GM23248 (cell line): Measurements from ENCODE around the gene LTB.

Source experiments
- EZH2 ChIP-seq: fragments of 200-600 bp; sonication (generic); IDR thresholded peaks from 2 replicates; pipeline ENCODE4 v1.6.1; 2018; ENCODE audit warnings: antibody characterized with exemption, mild to moderate bottlenecking; ENCODE audit not compliant: insufficient read depth, poor library complexity, severe bottlenecking
- EZH2phosphoT487 ChIP-seq: fragments of 200-600 bp; sonication (generic); IDR thresholded peaks from 2 replicates; pipeline ENCODE4 v1.6.1; 2018; ENCODE audit warnings: antibody characterized with exemption, moderate library complexity, mild to moderate bottlenecking, low read depth; ENCODE audit not compliant: insufficient read depth

DNA sequence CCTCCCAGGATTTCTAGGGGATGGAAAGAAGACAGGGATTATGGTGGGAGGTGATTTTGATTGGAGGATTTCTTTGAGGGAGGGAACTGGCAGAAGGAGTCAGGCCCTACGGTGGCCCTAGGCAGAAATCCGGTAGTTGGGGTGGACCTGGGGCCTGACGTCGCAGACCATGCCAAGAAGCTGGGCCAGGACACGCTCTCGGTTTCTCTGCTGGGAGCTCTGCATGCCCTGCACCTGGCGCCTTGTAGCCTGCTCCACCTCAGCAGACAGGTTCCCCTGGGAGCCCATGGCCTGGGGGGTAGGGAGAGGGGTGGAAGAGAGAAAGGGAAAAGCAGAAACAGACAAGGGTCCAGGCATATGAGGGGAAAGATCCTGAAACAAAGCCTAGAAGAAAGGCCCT is 36.9 kb downstream of the LTB start:
- TF ChIP-seq EZH2phosphoT487 (no peak), EZH2 (no peak)
